A673 (cell line): ENCODE data around the gene HOXB7. TPM values are rescaled to one million over a fixed set of nuclear protein-coding genes. Genes with fewer than 3 reads are reported as not detected.

Experiments used
- BruUV-seq: library from RNA; stranded (reverse); fragments of 400-500 nt; replicated peaks from 2 replicates; lab custom pipeline; 2021; lab: Mats Ljungman, UMichigan
- CTCF ChIA-PET: fragments of 300-600 bp; sonication (Branson Sonifier 250); formaldehyde crosslinking; loops from one replicate; lab custom pipeline; 2022; ENCODE audit warnings: antibody characterized with exemption; lab: Charles Lee
- POLR2A ChIA-PET: fragments of 300-600 bp; sonication (Branson Sonifier 250); formaldehyde crosslinking; loops from one replicate; lab custom pipeline; 2022; ENCODE audit warnings: antibody characterized with exemption; ENCODE audit not compliant: low non-redundant PET; lab: Charles Lee
- DNase-seq: peaks from one replicate; pipeline ENCODE4 v3.0.0-alpha.2; 2015; ENCODE audit warnings: low spot score
- H3K27ac ChIP-seq: fragments of 200-600 bp; sonication (generic); 2 replicates; pipeline ENCODE4 v1.5.1; 2016; ENCODE audit warnings: mixed run types, low read depth, mild to moderate bottlenecking, mixed read lengths, antibody characterized with exemption, low read length; ENCODE audit not compliant: poor library complexity, severe bottlenecking
- H3K27me3 ChIP-seq: fragments of 200-600 bp; sonication (generic); replicated peaks from 2 replicates; pipeline ENCODE4 v1.6.1; 2017; ENCODE audit warnings: mixed run types, low read depth, mild to moderate bottlenecking, mixed read lengths, antibody characterized with exemption, low read length; ENCODE audit not compliant: insufficient read depth, poor library complexity
- H3K36me3 ChIP-seq: fragments of 200-600 bp; sonication (generic); 2 replicates; pipeline ENCODE4 v1.6.1; 2016; ENCODE audit warnings: mixed run types, mild to moderate bottlenecking, mixed read lengths, antibody characterized with exemption, low read length; ENCODE audit not compliant: insufficient read depth, poor library complexity, severe bottlenecking
- H3K4me1 ChIP-seq: fragments of 200-600 bp; sonication (generic); 2 replicates; pipeline ENCODE4 v1.6.1; 2017; ENCODE audit warnings: mixed run types, mild to moderate bottlenecking, mixed read lengths, antibody characterized with exemption, low read length; ENCODE audit not compliant: insufficient read depth, poor library complexity, severe bottlenecking
- H3K4me3 ChIP-seq: fragments of 200-600 bp; sonication (generic); 2 replicates; pipeline ENCODE4 v1.5.1; 2016; ENCODE audit warnings: low read depth, mixed run types, mild to moderate bottlenecking, mixed read lengths, low read length; ENCODE audit not compliant: poor library complexity, severe bottlenecking
- H3K9me3 ChIP-seq: fragments of 200-600 bp; sonication (generic); 2 replicates; pipeline ENCODE4 v1.6.1; 2016; ENCODE audit warnings: mixed run types, low read depth, mild to moderate bottlenecking, mixed read lengths, antibody characterized with exemption, low read length; ENCODE audit not compliant: poor library complexity, severe bottlenecking
- CTCF ChIP-seq: fragments of 300-800, 200-600 bp; sonication (generic); conservative IDR thresholded peaks from 2 replicates; pipeline ENCODE4 v1.5.1; 2017; ENCODE audit warnings: low read depth, mild to moderate bottlenecking, antibody characterized with exemption, low read length, moderate library complexity, mixed read lengths
- EZH2 ChIP-seq: fragments of 200-600 bp; sonication (generic); IDR thresholded peaks from 2 replicates; pipeline ENCODE4 v1.6.1; 2017; ENCODE audit warnings: borderline replicate concordance, low read depth, mild to moderate bottlenecking, mixed read lengths, antibody characterized with exemption, low read length; ENCODE audit not compliant: poor library complexity, severe bottlenecking
- intact Hi-C: fragments of 100-400 bp; cut with micrococcal nuclease; formaldehyde crosslinking; loops from one replicate; pipeline ENCODE4 v1.10.0; 2022; ENCODE audit not compliant: unreplicated experiment
- total RNA-seq: library from RNA; stranded (reverse); gene quantifications from 2 replicates; pipeline ENCODE4 v1.2.3, GENCODE V29; 2021

The HOXB7 gene
- total RNA-seq, 1 experiment from 2014 or later = 32.2 TPM

GRCh38 chr17:48577330-48577945 is 33.4 kb downstream of the HOXB7 start:
- ChIA-PET CTCF (interaction anchor here (0.6 kb wide), 2 partner anchors 56 to 206 kb away, joined by 3 to 5 read pairs; no protein-coding TSS in a partner anchor), POLR2A (interaction anchor here (0.6 kb wide), 1 partner anchor 253 kb away, joined by 6 read pairs; no protein-coding TSS in a partner anchor)
- no TSS peak for BruUV-seq
- Histone ChIP-seq H3K4me1 (peaks cover 40% of the 10 kb centered on the region), H3K9me3 (no peaks in the 10 kb centered on the region), H3K36me3 (no peaks in the 10 kb centered on the region), H3K4me3 (peak overlapping the region; percentile 57), H3K27ac (peak overlapping the region; percentile 49), H3K27me3 (no peaks in the 10 kb centered on the region)
- no peak for TF ChIP-seq CTCF
- no peak for TF ChIP-seq EZH2
- intact Hi-C loops = loop anchor here (2.0 kb wide), 1 partner anchor 35 kb away; no protein-coding TSS in a partner anchor
- DNase-seq = peak; percentile 69

GRCh38 chr17:48576479-48577309 is 34.1 kb downstream of the HOXB7 start:
- peak; percentile 71 for DNase-seq
- POLR2A ChIA-PET = no interaction called here
- Histone ChIP-seq H3K9me3 (no peaks in the 10 kb centered on the region), H3K27me3 (no peaks in the 10 kb centered on the region), H3K4me3 (peak overlapping the region; percentile 57), H3K36me3 (no peaks in the 10 kb centered on the region), H3K4me1 (peaks cover 38% of the 10 kb centered on the region), H3K27ac (peak overlapping the region; percentile 49)
- BruUV-seq = no TSS peak
- TF ChIP-seq EZH2 (no peak), CTCF (no peak)
- CTCF ChIA-PET = no interaction called here
- intact Hi-C loops = loop anchor here (2.0 kb wide), 1 partner anchor 34 kb away; no protein-coding TSS in a partner anchor

- no peak for TF ChIP-seq CTCF
- TF ChIP-seq EZH2 = no peak
- DNase-seq = no peak
- intact Hi-C loops = loop anchor here (2.0 kb wide), 1 partner anchor 33 kb away; no protein-coding TSS in a partner anchor
- H3K9me3 ChIP-seq = no peaks in the 10 kb centered on the region
- peak overlapping the region; percentile 49 for H3K27ac ChIP-seq
- no peaks in the 10 kb centered on the region for H3K36me3 ChIP-seq
- ChIA-PET POLR2A (no interaction called here), CTCF (no interaction called here)
- H3K4me1 ChIP-seq = peaks cover 40% of the 10 kb centered on the region
- peak overlapping the region; percentile 57 for H3K4me3 ChIP-seq
- no peaks in the 10 kb centered on the region for H3K27me3 ChIP-seq
- TSS peak; percentile 54 for BruUV-seq
Measured at GRCh38 chr17:48575673-48576478, 34.9 kb downstream of the HOXB7 start.
